ENCODE data around the gene MED27.

MED27 gene

GRCh38 chr9:132014218-132014805 lies 65.4 kb downstream of the MED27 start:
- TF ChIP-seq ZBTB8A (tag by site-specific recombination; IDR thresholded peaks at IDR 0.05) = no peak
- no peak for TF ChIP-seq ZNF140 (tag by site-specific recombination; IDR thresholded peaks at IDR 0.05)
- no peak for TF ChIP-seq ZNF146 (tag by site-specific recombination; IDR thresholded peaks at IDR 0.05)
- no peak for TF ChIP-seq ZNF645 (tag by site-specific recombination; IDR thresholded peaks at IDR 0.05)
- TF ChIP-seq EGR2 (tag by site-specific recombination; IDR thresholded peaks at IDR 0.05; ENCODE audit: low read depth) = no peak
- no peak for TF ChIP-seq ZNF324 (tag by site-specific recombination; IDR thresholded peaks at IDR 0.05)
- TF ChIP-seq KLF9 (tag by site-specific recombination; IDR thresholded peaks at IDR 0.05; ENCODE audit: low read depth) = no peak
- TF ChIP-seq ZNF394 (tag by site-specific recombination; IDR thresholded peaks at IDR 0.05; ENCODE audit: borderline replicate concordance) = no peak
- TF ChIP-seq, protein P1, sequence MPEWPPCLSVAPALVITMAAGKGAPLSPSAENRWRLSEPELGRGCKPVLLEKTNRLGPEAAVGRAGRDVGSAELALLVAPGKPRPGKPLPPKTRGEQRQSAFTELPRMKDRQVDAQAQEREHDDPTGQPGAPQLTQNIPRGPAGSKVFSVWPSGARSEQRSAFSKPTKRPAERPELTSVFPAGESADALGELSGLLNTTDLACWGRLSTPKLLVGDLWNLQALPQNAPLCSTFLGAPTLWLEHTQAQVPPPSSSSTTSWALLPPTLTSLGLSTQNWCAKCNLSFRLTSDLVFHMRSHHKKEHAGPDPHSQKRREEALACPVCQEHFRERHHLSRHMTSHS (tag by site-specific recombination; IDR thresholded peaks at IDR 0.05) = no peak
- TF ChIP-seq ZSCAN4 (tag by site-specific recombination; IDR thresholded peaks at IDR 0.05) = no peak
- TF ChIP-seq BCL11B (tag by site-specific recombination; IDR thresholded peaks at IDR 0.05; ENCODE audit: low read depth) = no peak
- TF ChIP-seq ZNF510 (tag by site-specific recombination; IDR thresholded peaks at IDR 0.05; ENCODE audit: insufficient replicate concordance) = no peak
- no peak for TF ChIP-seq ZNF223 (tag by site-specific recombination; IDR thresholded peaks at IDR 0.05)
- TF ChIP-seq ZNF558 (tag by site-specific recombination; IDR thresholded peaks at IDR 0.05) = no peak
- no peak for TF ChIP-seq ZNF274 (IDR thresholded peaks at IDR 0.05; ENCODE audit: low read length)
- no peak for TF ChIP-seq ZNF274 (tag by site-specific recombination; IDR thresholded peaks at IDR 0.05; ENCODE audit: borderline replicate concordance)
- no peak for TF ChIP-seq PBX3 (CRISPR knock-in tag; IDR thresholded peaks at IDR 0.05)
- CTCF ChIA-PET = interaction anchor here (0.7 kb wide), 1 partner anchor 1263 kb away, joined by 3 read pairs; no protein-coding TSS in a partner anchor

DNA sequence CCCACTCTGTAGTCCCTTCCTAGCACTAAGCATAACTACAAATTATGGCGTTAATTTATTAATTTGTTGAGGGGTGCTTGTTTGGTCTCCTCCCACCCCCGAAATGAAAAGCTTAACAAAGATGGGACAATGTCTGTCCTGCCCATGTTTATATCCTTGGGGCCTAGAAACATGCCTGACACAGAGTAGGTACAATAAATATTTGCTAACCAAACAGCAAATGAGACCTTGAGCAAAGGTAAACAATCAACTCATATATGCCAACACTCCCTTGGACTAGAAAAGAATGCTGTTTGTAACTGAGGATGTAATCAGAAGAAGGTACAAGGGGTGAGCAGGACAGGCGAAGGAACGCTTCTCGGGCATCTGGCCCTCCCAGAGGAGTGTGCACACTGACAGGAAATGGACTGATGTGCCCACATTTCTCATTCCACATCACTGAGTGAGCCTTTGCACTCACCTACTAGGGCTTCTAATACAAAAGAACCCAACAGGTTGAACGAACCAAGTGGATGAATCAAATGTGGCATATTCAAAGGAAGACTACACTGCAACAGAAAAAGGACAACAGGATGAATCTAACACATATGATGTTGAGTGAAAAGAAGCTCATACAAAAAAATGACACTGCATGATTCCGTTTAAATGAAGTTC lies 66.8 kb downstream of the MED27 start:
- POLR2A ChIA-PET = interaction anchor here (0.5 to 1.0 kb wide), 2 partner anchors 24 to 1214 kb away, joined by 3 to 5 read pairs; no protein-coding TSS in a partner anchor
- CTCF ChIA-PET = interaction anchor here (0.6 to 0.8 kb wide), 4 partner anchors 8 to 256 kb away, joined by 3 read pairs; no protein-coding TSS in a partner anchor
- H3K4me1 ChIP-seq (ENCODE audit: control insufficient read depth, insufficient read depth, low read length) = peaks cover 5% of the 10 kb centered on the region; the same call in 1 of the 2 replicates
- TF ChIP-seq REPIN1 (tag by site-specific recombination; IDR thresholded peaks at IDR 0.05; ENCODE audit: low read depth) (no peak), ZNF19 (tag by site-specific recombination; IDR thresholded peaks at IDR 0.05; ENCODE audit: low read depth) (no peak), ZNF26 (tag by site-specific recombination; IDR thresholded peaks at IDR 0.05) (no peak), GLIS1 (tag by site-specific recombination; IDR thresholded peaks at IDR 0.05) (no peak), INSM2 (tag by site-specific recombination; IDR thresholded peaks at IDR 0.05) (no peak), ZNF596 (tag by site-specific recombination; IDR thresholded peaks at IDR 0.05) (no peak), ZNF571 (tag by site-specific recombination; IDR thresholded peaks at IDR 0.05) (no peak), SP2 (tag by site-specific recombination; IDR thresholded peaks at IDR 0.05) (no peak)
- TF ChIP-seq, protein P2, sequence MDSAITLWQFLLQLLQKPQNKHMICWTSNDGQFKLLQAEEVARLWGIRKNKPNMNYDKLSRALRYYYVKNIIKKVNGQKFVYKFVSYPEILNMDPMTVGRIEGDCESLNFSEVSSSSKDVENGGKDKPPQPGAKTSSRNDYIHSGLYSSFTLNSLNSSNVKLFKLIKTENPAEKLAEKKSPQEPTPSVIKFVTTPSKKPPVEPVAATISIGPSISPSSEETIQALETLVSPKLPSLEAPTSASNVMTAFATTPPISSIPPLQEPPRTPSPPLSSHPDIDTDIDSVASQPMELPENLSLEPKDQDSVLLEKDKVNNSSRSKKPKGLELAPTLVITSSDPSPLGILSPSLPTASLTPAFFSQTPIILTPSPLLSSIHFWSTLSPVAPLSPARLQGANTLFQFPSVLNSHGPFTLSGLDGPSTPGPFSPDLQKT (IDR thresholded peaks at IDR 0.05; ENCODE audit: borderline replicate concordance, low read depth, low read length) = no peak

More at GRCh38 chr9:132014218-132014805, 65.4 kb downstream of the MED27 start:
- Histone ChIP-seq H3K4me3 (ENCODE audit: low read depth, low read length) (no peak overlapping the region), H3K36me3 (ENCODE audit: control insufficient read depth in 2 of 2, insufficient read depth in 1 of 2, low read length in 2 of 2) (peaks cover 0 to 7% of the 10 kb centered on the region in 2 experiments; a peak in 1 of 3 replicates), H3K9me3 (ENCODE audit: control insufficient read depth, insufficient read depth, low read depth, low read length) (no peaks in the 10 kb centered on the region), H3K27ac (ENCODE audit: extremely low read depth, low read depth, low read length) (no peak overlapping the region), H3K4me1 (ENCODE audit: control insufficient read depth, insufficient read depth, low read length) (peaks cover 4% of the 10 kb centered on the region; the same call in 1 of the 2 replicates)
- POLR2A ChIA-PET = no interaction called here

More for the DNA sequence above, 66.8 kb downstream of the MED27 start:
- no peak overlapping the region for H3K4me3 ChIP-seq (ENCODE audit: low read depth, low read length)
- H3K27ac ChIP-seq (ENCODE audit: extremely low read depth, low read depth, low read length) = no peak overlapping the region
- peaks cover 0 to 7% of the 10 kb centered on the region in 2 experiments; a peak in 1 of 3 replicates for H3K36me3 ChIP-seq (ENCODE audit: control insufficient read depth in 2 of 2, insufficient read depth in 1 of 2, low read length in 2 of 2)
- no peaks in the 10 kb centered on the region for H3K9me3 ChIP-seq (ENCODE audit: control insufficient read depth, insufficient read depth, low read depth, low read length)

Data from HEK293 (cell line).